ENCODE data around the gene EMC6.

The EMC6 gene

GRCh38 chr17:3656755-3657587, 11.6 kb upstream of the EMC6 start:
- DNase-seq: no peak

GRCh38 chr17:3657588-3657869, 11.1 kb upstream of the EMC6 start:
- DNase-seq: no peak

- DNase-seq: no peak
These were observed 10.5 kb upstream of the EMC6 start for GRCh38 chr17:3657874-3658783.

- no peak for DNase-seq
These were observed 9.7 kb upstream of the EMC6 start for GRCh38 chr17:3658784-3659449.

GRCh38 chr17:3659541-3660111, 9.0 kb upstream of the EMC6 start:
- DNase-seq: no peak

GRCh38 chr17:3660311-3660891, 8.2 kb upstream of the EMC6 start:
- no peak for DNase-seq

GRCh38 chr17:3663102-3664011, 5.3 kb upstream of the EMC6 start:
- DNase-seq: no peak

- no peak for DNase-seq
These were observed 2.8 kb upstream of the EMC6 start for GRCh38 chr17:3665834-3666233.

- DNase-seq: no peak
These were observed 2.1 kb upstream of the EMC6 start for GRCh38 chr17:3666516-3666915.

- no peak for DNase-seq
These were observed 990 bp upstream of the EMC6 start for GRCh38 chr17:3667366-3668278.

GRCh38 chr17:3669085-3669347, 404 bp downstream of the EMC6 start:
- DNase-seq: no peak

GRCh38 chr17:3669548-3669947, 936 bp downstream of the EMC6 start:
- no peak for DNase-seq

- no peak for DNase-seq
These were observed 4.0 kb downstream of the EMC6 start for GRCh38 chr17:3672571-3672970.

- no peak for DNase-seq
These were observed 7.3 kb downstream of the EMC6 start for GRCh38 chr17:3675886-3676285.

GRCh38 chr17:3678095-3678820, 9.6 kb downstream of the EMC6 start:
- DNase-seq: no peak

GRCh38 chr17:3678821-3679530, 10.4 kb downstream of the EMC6 start:
- no peak for DNase-seq

GRCh38 chr17:3679531-3680126, 11.0 kb downstream of the EMC6 start:
- no peak for DNase-seq

GRCh38 chr17:3681057-3681456, 12.4 kb downstream of the EMC6 start:
- no peak for DNase-seq

GRCh38 chr17:3681565-3681964, 13.0 kb downstream of the EMC6 start:
- DNase-seq: no peak

Measured in stimulated activated CD4-positive, alpha-beta T cell treated with anti-CD3 and anti-CD28 coated beads, Interleukin-4, amount 100 ng/mL, for 24 hours (primary cell).